HUDEP-2 (cell line): Measurements from ENCODE around the gene MAP3K10.
"Not testable (repeated sequence)": the region's sequence is repeated elsewhere in the genome, so short reads cannot be mapped to it uniquely, and the experiment has no call there.

Experiments
- DNase-seq, 76 experiments: peaks; one replicate each; lab custom pipeline; 2025; ENCODE audit not compliant: unreplicated experiment in 76 of 76; lab: John Stamatoyannopoulos, UW

MAP3K10 gene

DNA sequence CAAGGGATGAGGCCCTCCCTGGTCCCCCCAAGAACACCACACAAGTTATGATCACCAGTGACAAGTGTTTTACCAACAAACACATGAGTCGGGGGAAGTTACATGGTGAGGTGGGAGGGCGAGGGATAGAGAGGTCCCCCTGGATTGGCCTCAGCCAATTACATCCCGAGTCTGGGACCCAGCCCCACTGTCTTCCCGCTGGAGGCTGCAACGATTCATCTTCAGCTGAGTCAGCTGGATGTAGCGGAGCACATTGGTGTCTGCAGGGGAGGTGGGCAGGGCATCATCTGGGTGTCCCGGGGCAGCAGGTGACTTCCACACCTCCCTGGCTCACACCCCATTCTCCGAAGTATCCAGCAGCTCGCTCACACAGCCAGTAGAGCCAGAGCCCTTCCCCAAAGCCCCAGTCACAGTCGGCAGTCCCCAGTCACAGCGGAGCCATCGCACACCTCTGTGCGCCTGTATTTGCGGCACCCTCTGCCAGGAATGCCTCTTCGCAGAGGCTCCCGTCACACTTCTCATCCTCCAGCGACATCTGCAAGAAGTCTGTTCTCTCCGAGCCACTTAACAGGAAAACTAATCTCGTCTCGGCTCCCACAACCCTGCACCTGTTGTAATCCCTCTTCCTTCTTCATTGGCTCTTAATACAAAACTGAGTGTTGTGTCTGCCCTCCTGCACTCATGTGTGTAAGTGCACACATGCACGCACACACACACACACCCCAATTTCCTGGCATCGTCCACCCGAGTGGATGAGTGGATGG, 25.0 kb downstream of the MAP3K10 start:
- no peak for DNase-seq

GRCh38 chr19:40216777-40217026, 25.5 kb downstream of the MAP3K10 start:
- no peak for DNase-seq

GRCh38 chr19:40217027-40217810, 26.0 kb downstream of the MAP3K10 start:
- DNase-seq = peak in 6 of 76 experiments; percentile 19 to 43 (median 24)

- DNase-seq = peak in 6 of 76 experiments; percentile 8 to 22 (median 14)
Observed at GRCh38 chr19:40217934-40218890, 27.0 kb downstream of the MAP3K10 start, which contains the start of gene TTC9B. TTC9B (minus strand) TSS chr19:40218384; CDS start chr19:40218381, 3 bp downstream.

- not testable (repeated sequence) for DNase-seq
Observed at GRCh38 chr19:40219029-40219428, 27.8 kb downstream of the MAP3K10 start.

GRCh38 chr19:40219721-40220276, 28.6 kb downstream of the MAP3K10 start:
- peak in 14 of 76 experiments; percentile 12 to 63 (median 35) for DNase-seq

- no peak for DNase-seq
Observed at GRCh38 chr19:40220674-40221073, 29.4 kb downstream of the MAP3K10 start.

DNA sequence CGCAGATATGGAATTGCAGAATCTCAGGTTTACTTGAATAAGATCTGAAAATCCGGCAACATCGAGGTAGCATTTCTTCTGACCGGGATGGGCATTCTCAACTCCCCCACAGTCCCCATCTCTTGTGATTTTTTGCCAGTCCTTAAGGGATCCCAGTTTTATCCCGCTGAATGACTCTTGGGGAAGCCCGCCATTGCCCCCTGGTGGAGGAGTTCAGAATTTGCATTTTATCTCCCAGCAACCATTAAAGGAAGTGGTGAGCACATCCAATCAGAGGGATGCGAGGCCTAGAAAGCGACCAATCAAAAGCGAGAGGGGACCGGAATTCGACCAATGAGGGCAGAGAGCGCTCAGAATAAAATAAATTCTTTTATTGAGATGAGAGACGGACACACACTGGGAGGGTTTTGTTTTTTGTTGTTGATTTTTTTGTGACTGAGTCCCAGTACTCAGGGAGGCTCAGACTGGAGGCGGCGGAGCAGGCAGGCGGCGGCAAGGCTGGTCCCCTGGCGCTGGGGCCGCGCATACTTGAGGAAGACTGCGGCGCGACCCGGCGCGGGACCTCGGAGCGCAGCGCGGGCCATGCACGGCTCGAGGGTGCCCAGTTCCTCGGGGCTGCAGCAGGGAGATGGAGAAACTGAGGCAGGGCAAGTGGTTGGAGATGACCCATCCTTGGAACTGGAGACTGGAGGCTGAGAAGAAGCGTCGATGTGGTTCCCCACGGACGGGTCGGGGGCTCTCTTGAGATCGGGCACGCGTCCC, 30.8 kb downstream of the MAP3K10 start:
- peak in 73 of 76 experiments; percentile 19 to 85 (median 66) for DNase-seq

DNA sequence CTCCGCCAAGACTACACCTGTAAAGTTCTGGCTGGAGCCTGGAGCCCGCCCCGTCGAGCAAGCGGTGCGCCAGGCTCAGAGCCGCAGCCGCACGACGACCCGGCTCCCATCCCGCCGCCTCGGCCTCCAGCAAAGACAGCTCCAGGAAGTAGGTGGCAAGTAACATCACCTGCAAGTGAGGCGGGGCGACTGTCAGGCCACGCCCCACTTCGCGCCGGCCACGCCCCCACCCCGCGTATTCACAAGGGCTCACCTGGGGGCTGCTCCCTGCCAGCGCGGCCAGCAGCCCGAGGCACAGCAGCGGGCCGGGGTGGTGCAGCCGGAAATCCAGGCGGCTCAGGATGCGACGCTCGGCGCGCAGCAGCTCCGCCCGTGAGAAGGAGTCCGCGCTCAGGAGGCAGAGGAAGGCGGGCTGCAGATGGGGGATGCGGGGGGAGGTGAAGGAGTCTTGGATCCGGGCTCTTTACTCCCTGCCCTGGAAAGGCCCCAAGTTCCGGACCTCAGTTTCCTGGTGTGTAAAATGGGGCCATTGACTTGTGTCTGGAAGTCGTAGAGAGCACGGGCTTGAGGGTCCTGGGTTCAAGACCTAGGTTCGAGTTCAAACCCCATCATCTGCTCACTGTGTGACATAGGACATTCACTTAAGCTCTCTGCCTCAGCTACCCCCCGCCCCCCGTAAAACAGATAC, 32.1 kb downstream of the MAP3K10 start:
- DNase-seq = no peak

DNA sequence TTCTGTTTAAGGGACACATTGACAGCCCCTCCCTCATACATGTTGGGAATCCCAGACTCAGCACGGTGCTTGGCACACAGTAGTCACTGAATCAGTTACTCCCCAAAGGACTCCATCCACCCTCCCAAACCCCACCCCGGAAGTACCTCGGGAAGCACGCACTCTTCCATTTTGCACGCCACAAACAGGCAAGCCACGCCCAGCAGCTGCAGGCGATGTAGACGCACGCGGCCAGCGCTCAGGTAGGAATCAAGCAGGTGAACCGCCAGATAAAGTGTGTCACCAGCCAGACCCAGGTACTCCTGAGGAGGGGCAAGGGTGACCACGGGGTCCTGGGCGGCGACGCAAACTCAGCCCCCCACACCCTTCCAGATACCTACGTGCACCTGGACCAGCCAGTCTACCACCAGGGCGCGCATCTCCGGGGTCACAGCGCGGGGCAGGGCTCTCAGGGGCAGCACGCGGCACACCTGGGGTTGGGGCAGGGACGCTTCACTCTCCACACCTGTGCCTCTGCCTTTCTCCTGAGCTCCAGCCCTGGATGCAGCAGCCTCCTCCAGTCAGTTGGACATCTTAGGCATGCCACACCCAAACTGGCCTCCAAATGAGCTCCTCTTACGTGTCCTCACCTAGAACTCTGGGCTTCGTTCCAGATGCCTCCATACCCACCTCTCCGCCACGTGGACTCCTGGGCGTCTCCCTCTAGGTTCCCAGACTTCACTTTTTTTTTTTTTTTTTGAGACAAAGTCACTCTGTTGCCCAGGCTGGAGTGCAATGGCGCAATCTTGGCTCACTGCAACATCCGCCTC, 33.3 kb downstream of the MAP3K10 start:
- no peak for DNase-seq

GRCh38 chr19:40225440-40226305, 34.4 kb downstream of the MAP3K10 start:
- no peak for DNase-seq

DNA sequence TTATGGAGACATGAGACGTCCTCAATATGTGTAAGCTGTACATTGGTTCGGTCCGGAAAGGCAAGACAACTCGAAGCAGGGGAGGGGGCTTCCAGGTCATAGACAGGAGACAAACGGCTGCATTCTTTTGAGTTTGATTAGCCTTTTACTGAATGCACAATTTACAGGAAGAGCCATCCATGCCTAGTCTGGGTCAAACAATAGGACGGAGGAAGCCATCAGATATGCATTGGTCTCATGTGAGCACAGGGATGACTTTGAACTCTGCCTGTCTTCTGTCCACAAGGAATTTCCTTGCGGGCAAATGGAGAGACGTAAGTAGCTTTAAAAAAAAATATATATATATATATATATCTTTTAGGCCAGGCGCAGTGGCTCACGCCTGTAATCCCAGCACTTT, 37.1 kb downstream of the MAP3K10 start:
- peak in 1 of 76 experiments; percentile 7 for DNase-seq

- DNase-seq = no peak
Observed at GRCh38 chr19:40228863-40229262, 37.6 kb downstream of the MAP3K10 start.

GRCh38 chr19:40229484-40229883, 38.3 kb downstream of the MAP3K10 start:
- DNase-seq = peak in 3 of 76 experiments; percentile 13 to 24 (median 23)

- no peak for DNase-seq
Observed at GRCh38 chr19:40229926-40230417, 38.7 kb downstream of the MAP3K10 start.

DNA sequence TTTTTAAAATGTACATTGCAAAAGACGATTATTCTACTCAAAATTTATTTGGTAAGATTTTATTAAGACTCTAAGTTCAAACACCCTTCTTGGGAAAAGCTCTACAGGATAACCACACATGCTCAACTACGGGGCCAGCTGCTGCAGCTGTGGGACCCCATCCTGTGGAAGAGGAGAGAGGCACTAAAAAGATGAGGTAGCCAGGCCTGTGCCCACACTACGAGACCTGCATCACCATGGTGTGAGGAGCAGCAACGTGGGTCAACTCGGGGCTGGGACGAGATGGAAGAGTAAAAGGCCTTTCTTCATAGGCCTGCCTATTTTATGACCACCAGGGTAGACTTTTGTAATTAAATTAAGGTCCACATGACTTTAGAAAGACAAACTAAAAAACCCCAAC, 39.8 kb downstream of the MAP3K10 start:
- no peak for DNase-seq
